ENCODE data around the gene NR1H4.
A peak's percentile ranks its signal among the peaks of the same experiment; 100 is the strongest.
"Not testable (repeated sequence)": the region's sequence is repeated elsewhere in the genome, so short reads cannot be mapped to it uniquely, and the experiment has no call there.

Gene NR1H4

DNA sequence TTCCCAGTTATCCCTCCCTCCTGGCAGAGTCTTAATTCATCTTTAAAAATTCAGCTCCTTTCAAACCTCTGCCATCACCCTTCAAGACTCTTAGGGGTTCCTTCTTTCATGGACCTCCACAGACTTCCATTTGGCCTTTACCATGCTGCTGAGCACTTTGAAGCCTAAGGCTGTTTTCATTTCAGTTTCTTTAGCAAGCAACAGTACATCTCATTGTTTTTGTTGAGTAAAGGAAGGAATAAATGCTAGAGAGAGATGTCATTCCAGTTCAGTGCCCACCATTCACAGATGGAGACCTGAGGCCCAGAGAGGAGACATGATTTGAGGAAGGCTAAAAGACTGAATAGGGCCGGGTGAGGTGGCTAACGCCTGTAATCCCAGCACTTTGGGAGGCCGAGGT lies 98.5 kb downstream of the NR1H4 start:
- no peak for DNase-seq (ENCODE audit: low read depth in 2 of 2)

DNA sequence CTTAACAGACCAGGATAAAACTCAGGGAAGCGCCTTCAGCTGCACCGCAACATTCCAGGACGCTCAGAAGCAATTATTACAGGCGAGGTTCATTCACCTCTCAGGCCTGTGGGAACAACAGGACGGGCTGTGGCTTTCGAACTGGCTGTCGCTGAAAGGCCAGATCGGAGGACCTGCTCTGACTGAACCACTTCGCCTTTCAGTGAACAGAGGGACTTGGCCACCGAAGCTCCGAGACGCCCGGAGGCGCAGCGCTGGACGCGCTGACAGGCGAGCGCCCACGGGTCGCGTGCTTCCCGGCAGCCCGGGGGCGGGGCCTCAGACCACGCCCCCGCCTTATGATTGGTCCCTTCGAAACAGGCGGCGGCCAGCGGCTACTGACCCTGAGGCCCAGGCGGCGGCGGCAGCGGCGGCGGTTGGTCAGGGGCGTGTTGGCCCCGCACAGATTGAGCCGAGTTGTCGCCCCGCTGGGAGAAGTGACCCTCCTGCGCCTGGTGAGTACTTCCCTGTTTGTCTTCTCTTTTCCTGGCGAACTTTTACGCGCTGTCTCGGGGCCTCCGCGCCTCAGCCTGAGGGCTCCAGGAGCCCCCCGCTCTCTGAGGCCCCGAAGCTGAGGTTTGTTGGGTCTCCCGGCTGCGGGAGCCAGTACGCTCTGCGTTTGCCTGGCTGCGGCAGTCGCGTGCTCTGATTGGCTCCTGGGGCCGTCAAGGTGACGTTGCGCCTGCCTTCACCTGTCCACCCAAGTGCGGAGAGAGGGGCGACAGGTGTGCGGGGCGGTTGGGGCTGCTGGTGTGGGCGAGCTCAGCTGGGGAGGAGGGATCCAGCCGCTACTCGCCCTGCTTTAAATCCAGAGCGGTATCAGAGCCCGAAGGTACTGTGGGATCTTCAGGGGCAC lies 99.9 kb downstream of the NR1H4 start, which contains the start of gene GAS2L3:
Gene GAS2L3, plus strand, starts transcription at position 393 of the 895 bp plus-strand sequence. CDS start 21,221 bp downstream, outside the sequence.
- DNase-seq (ENCODE audit: low read depth in 2 of 2), result peak; percentile 14 to 46

DNA sequence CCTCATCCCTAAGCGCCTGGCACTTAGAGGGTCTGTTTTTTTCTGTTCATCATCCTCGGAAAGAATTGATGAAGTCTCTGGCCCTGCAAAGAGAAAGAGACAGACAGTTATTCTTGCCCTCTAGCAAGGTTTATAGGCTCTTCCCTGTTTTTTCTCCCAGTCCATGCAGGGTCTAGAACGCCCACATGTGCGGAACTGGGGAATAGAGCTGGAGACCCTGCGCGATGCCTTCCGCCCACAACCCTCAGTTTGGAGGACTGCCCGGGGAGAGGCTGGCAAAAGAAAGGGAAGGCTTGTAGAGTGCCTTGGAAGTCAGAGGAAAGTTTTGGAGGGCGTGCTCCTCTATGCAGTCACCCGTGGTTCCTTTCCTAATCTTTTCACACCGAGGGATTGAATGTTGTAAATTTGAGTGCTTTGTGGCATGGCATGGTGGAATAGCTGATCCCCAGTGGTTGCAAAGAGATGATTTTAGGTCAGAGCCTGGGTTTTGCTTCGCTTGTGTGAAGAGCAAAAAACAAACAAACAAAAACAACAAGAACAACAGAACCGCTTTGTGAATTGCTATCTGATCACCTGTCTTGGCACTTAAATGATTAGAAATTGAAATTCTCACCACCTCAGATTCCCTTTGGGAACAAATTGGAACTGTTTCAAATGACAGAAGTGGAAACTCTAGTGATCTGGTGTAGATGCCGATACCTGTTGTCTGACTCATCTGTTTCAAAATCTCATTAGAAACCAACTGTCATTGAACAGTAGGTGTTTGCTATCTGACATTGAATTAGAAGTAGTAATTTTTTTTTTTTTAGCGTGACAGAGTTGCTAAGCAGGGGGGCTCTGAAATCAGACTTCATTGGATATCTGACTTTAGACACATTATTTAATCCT lies 100.8 kb downstream of the NR1H4 start:
- no peak for DNase-seq (ENCODE audit: low read depth in 2 of 2)

DNA sequence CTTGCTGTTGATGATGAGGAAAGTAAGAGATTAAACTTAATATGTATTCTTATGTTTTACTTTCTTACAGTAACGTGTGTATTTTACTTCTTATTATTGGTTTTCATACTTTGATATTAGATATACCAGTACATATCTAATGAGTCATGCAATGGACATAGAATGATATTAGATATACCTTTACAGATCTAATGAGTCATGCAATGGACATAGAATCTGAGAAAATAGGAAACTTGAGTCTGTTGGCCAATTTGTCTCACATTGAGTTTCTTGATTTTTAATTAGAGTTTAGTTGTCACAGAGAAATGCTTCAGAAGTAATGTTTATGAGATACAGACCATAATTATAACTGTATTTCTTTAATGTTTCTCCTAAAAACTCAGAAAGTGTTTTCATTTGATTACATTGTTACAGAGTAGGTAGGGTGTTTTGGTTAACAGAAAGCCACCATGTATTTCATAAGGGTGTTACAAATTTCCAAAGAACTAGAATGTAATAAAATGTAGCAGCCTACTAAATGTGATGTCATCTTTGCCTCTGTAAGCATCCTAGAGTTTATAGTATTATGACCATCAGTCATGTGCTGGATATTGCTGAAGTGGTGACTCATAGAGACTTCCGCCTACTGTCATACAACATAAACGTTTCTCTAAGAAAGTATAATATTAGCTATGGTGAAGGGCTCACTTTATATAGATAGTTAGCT lies 102.8 kb downstream of the NR1H4 start:
- DNase-seq (ENCODE audit: low read depth in 2 of 2), result no peak

DNA sequence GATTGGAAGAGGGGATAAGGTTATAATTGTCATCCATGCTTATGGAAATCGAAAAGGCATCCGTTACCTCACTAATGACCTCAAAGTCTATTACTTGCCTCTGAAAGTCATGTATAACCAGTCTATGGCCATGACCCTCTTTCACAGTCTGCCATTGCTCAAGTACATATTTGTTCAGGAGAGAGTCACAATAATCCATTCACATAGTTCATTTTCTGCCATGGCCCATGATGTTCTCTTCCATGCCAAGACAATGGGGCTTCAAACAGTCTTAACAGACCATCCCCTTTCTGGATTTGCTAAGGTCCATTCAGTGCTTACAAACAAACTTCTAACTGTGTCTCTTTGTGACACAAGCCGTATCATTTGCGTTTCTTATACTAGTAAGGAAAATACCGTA lies 105.3 kb downstream of the NR1H4 start:
- no peak for DNase-seq (ENCODE audit: low read depth in 2 of 2)

DNA sequence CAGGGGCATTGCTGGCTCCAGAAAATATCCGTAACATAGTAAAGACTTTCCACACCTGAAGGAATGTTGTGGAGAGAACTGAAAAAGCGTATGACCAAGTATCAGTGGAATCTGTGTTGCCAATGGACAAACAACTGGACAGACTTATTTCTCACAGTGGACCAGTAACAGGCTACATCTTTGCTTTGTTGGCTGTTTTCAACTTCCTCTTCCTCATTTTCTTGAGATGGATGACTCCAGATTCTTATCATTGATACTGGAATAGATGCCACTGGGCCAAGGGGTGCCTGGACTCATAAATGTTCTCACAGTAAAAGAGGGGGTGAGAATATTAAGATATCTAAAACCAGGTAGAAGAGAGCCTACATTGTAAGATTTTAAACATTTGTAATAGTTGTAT lies 106.2 kb downstream of the NR1H4 start:
- DNase-seq (ENCODE audit: low read depth in 2 of 2), result no peak

DNA sequence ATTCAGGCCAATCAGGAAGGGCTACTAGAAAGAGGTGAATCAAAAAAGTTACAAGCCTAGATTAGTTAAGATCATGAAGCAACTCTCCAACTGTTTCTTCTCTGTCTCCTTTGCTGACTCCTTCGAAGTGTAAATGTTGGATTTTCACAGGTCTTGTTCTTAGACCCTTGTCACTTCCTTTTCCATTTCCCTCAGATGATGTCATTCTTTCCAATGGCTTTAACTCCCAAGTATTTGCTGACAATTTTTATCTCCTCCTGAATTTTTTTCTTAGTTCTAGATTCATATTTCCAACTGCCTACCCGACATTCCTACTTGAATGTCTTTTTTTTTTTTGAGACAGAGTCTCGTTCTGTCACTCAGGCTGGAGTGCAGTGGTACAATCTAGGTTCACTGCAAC lies 110.6 kb downstream of the NR1H4 start:
- DNase-seq (ENCODE audit: low read depth in 2 of 2), result no peak

DNA sequence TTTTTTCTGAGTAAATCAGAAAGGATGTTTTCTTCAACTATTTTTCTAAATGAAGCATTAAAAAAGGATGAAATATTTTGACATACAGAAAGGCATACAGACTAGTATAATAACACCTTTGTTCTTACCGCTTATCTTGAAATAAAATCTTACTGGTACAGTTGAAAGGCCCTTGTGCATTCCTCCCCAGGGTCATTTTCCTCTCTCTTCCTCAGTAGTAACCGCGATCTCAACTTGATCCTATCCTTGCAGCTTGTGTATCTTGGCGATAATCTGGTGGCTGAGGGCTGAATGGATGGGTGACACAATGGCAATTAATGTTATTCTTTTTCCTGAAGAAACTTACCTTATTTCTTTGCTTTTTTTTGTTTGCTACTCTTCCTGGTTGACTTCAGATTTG lies 118.3 kb downstream of the NR1H4 start:
- DNase-seq (ENCODE audit: low read depth in 2 of 2), result no peak

DNA sequence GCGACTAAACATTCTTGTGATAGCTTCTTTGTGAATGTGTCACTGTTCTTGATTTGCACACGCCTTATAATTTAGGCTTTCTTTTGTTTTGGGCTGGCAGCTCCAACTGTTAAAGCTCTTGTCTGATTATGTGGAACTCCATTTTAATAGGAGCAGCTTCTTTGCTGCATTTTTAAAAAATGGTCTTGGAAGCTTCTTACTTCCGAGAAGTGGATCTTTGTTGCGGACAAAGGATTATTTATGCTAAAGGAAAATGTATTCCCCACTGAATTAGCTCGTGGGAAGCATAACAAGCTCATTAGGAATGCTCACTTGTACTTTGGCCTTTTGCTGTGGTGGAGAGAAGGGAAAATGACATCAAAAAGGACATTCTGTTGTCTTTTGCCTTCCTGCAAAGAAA lies 119.8 kb downstream of the NR1H4 start:
- no peak for DNase-seq (ENCODE audit: low read depth in 2 of 2)

DNA sequence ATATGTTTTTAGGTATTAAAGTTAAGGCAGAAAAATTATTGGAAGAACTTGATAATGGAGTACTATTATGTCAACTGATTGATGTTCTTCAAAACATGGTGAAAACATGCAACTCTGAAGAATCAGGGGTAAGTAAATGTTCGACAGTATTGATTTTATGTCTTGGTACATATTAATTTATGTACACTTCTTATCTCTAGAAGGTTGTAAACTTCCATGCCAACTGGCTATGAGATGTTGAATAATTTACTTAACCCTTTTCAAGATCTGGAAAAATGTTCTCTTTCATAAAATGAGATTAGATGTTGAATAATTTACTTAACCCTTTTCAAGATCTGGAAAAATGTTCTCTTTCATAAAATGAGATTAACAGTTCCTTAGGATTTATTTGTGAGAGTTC lies 128.0 kb downstream of the NR1H4 start:
- DNase-seq (ENCODE audit: low read depth in 2 of 2), result no peak

DNA sequence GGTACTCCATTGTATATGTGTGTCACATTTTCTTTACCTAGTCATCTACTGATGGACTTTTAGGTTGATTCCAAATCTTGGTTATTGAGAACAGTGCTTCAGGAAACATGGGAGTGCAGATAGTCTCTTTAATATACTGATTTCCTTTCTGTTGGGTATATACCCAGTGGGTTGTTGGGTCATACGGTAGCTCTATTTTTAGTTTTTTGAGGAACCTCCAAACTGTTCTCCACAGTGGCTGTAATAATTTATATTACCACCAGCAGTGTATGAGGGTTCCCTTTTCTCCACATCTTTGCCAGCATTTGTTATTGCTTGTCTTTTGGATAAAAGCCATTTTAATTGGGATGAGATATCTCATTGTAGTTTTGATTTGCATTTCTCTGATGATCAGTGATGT lies 129.3 kb downstream of the NR1H4 start:
- not testable (repeated sequence) for DNase-seq (ENCODE audit: low read depth in 2 of 2)

DNA sequence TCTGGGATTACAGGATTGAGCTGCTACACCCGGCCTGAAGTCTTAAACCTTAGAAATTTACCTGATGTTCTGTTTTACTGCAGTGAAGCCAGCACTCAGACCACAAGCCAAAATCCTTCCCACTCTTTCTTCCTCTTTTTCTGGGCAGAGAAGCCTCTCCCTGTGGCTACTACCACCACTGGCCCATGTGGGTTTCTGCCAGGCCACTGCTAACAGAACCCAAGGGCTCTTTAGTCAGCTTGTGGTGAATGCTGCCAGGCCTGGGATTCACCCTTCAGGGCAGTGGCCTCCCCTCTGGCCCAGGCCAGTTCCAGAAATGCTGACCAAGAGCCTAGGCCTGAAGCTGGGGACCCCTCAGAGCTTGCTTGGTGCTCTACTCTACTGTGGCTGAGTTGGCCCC lies 135.1 kb downstream of the NR1H4 start:
- no peak for DNase-seq (ENCODE audit: low read depth in 2 of 2)

DNA sequence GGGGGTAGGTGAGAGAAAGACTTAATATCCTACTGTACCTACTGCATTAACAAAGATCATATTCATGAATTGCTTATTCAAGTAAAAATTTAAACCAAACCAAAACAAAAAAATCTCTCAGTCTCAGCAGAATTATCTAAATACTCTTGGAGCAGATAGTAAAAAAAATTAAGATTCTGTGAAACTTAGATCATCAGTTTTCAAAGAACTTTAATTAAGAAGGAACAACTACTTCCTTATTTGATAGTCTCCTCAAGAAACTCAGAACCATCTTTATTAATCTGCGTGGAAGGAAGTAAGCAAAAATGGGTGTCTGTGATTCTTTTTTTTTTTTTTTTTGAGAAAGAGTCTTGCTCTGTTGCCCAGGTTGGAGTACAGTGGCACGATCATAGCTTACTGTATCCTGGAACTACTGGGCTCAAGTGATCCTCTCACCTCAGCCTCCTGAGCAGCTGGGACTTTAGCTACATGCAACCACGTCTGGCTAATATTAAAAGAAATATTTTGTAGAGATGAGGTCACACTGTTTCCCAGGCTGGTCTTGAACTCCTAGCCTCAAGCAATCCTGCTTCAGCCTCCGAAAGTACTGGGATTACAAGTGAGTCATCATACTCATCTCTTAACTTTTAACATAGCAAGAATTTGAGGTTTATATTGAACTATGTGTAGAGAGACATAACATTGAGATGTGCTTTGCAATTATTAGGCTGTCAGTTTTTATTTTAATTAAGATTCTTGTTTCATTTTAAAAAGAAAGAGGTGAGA lies 137.2 kb downstream of the NR1H4 start:
- DNase-seq (ENCODE audit: low read depth in 2 of 2), result no peak

DNA sequence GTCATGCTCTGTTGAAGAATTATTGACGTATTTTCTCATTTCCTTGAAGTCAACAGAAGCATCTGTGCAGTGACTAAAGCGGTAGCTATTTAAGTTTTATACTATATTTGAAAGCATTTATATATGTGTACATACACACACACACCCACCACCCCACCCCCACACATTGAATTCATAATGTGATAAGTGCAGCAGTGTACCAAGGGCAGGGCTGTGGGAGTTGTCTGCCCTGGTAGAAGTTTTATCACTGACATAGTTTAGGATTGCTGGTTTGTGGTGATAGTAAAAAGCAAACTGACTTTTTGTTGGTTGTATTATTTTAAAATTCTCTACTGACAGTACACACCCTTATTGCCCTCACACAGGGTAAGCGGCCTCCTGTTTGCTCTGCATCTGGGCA lies 138.9 kb downstream of the NR1H4 start:
- DNase-seq (ENCODE audit: low read depth in 2 of 2), result no peak
